ENCODE results near the gene PODNL1.

Gene PODNL1

DNA sequence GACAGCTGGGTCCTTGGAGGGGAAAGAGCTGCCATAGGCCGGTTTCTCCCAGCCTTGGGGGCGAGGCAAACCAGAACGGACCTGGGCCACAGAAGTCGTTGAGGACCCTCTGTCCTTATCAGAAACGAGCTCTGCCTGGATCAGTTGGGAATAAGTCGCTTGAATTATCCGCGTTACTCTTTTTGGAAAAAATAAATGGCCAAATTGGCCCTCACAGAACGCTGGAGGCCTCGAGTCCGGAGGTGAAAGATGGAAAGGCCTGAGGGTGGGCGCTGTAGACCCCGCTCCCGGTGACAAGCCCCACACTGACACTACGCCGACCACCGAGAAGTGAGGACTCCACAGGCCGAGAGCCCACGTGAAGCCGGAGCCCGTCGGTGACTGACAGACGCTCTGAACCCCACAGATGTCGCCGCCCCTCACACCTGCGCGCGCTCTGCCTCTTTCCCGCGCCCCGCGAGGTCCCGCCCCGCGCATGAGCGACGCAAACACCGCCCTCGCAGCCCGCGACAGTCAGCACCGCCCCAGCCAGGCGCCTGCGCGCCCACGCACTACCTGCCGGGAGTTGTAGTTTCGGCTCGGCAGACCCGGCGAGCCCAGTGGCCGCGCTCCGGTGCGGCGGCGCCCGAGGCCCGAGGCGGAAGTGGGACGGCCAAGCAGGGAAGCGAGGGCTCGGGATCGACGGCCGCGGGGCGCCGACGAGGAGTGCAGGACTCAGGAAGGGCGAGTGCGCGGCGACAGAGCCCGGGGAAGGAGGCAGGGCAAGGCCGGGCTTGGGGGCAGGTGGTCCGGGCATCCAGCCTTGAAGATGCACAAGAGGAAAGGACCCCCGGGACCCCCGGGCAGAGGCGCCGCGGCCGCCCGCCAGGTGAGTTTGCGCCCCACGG, 32.3 kb downstream of the PODNL1 start, which contains the start of the genes BRME1 and CC2D1A (continued):
- TF ChIP-seq, protein P1, sequence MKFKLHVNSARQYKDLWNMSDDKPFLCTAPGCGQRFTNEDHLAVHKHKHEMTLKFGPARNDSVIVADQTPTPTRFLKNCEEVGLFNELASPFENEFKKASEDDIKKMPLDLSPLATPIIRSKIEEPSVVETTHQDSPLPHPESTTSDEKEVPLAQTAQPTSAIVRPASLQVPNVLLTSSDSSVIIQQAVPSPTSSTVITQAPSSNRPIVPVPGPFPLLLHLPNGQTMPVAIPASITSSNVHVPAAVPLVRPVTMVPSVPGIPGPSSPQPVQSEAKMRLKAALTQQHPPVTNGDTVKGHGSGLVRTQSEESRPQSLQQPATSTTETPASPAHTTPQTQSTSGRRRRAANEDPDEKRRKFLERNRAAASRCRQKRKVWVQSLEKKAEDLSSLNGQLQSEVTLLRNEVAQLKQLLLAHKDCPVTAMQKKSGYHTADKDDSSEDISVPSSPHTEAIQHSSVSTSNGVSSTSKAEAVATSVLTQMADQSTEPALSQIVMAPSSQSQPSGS (tag by site-specific recombination; IDR thresholded peaks at IDR 0.05; ENCODE audit: low read depth): no peak
- TF ChIP-seq ZNF114 (tag by site-specific recombination; IDR thresholded peaks at IDR 0.05) (no peak), HOXD13 (CRISPR knock-in tag; IDR thresholded peaks at IDR 0.05; ENCODE audit: borderline replicate concordance) (no peak), ZNF530 (tag by site-specific recombination; IDR thresholded peaks at IDR 0.05; ENCODE audit: low read depth) (no peak), ZNF138 (tag by site-specific recombination; IDR thresholded peaks at IDR 0.05; ENCODE audit: borderline replicate concordance) (no peak), ZNF830 (tag by site-specific recombination; IDR thresholded peaks at IDR 0.05; ENCODE audit: low read depth) (no peak), ZNF302 (tag by site-specific recombination; IDR thresholded peaks at IDR 0.05; ENCODE audit: low read depth) (no peak), RBAK (tag by site-specific recombination; IDR thresholded peaks at IDR 0.05) (no peak), ZNF747 (tag by site-specific recombination; IDR thresholded peaks at IDR 0.05) (no peak), ZNF776 (tag by site-specific recombination; IDR thresholded peaks at IDR 0.05; ENCODE audit: borderline replicate concordance) (no peak), ZNF610 (tag by site-specific recombination; IDR thresholded peaks at IDR 0.05; ENCODE audit: borderline replicate concordance) (peak; percentile 69; the same call in 1 of the 2 replicates), ZNF19 (tag by site-specific recombination; IDR thresholded peaks at IDR 0.05; ENCODE audit: low read depth) (no peak), GFI1B (tag by site-specific recombination; IDR thresholded peaks at IDR 0.05) (no peak), PRDM1 (tag by site-specific recombination; IDR thresholded peaks at IDR 0.05) (no peak), ZNF366 (tag by site-specific recombination; conservative IDR thresholded peaks at IDR 0.05) (no peak), ZNF274 (IDR thresholded peaks at IDR 0.05; ENCODE audit: low read length) (no peak), ZNF274 (tag by site-specific recombination; IDR thresholded peaks at IDR 0.05; ENCODE audit: borderline replicate concordance) (no peak), ZNF112 (tag by site-specific recombination; IDR thresholded peaks at IDR 0.05) (no peak), HOXC10 (CRISPR knock-in tag; IDR thresholded peaks at IDR 0.05) (0 out of 2 replicates have a peak, but pooled peaks have one; percentile 88), ZNF785 (tag by site-specific recombination; IDR thresholded peaks at IDR 0.05) (no peak), ZNF521 (tag by site-specific recombination; IDR thresholded peaks at IDR 0.05) (no peak)
- TF ChIP-seq, protein P2, sequence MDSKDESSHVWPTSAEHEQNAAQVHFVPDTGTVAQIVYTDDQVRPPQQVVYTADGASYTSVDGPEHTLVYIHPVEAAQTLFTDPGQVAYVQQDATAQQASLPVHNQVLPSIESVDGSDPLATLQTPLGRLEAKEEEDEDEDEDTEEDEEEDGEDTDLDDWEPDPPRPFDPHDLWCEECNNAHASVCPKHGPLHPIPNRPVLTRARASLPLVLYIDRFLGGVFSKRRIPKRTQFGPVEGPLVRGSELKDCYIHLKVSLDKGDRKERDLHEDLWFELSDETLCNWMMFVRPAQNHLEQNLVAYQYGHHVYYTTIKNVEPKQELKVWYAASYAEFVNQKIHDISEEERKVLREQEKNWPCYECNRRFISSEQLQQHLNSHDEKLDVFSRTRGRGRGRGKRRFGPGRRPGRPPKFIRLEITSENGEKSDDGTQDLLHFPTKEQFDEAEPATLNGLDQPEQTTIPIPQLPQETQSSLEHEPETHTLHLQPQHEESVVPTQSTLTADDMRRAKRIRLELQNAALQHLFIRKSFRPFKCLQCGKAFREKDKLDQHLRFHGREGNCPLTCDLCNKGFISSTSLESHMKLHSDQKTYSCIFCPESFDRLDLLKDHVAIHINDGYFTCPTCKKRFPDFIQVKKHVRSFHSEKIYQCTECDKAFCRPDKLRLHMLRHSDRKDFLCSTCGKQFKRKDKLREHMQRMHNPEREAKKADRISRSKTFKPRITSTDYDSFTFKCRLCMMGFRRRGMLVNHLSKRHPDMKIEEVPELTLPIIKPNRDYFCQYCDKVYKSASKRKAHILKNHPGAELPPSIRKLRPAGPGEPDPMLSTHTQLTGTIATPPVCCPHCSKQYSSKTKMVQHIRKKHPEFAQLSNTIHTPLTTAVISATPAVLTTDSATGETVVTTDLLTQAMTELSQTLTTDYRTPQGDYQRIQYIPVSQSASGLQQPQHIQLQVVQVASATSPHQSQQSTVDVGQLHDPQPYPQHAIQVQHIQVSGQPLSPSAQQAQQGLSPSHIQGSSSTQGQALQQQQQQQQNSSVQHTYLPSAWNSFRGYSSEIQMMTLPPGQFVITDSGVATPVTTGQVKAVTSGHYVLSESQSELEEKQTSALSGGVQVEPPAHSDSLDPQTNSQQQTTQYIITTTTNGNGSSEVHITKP (tag by site-specific recombination; IDR thresholded peaks at IDR 0.05): 0 out of 2 replicates have a peak, but pooled peaks have one; percentile 31
- TF ChIP-seq, protein P3, sequence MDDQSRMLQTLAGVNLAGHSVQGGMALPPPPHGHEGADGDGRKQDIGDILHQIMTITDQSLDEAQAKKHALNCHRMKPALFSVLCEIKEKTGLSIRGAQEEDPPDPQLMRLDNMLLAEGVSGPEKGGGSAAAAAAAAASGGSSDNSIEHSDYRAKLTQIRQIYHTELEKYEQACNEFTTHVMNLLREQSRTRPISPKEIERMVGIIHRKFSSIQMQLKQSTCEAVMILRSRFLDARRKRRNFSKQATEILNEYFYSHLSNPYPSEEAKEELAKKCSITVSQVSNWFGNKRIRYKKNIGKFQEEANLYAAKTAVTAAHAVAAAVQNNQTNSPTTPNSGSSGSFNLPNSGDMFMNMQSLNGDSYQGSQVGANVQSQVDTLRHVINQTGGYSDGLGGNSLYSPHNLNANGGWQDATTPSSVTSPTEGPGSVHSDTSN (CRISPR knock-in tag; IDR thresholded peaks at IDR 0.05): peak; percentile 90
- TF ChIP-seq, protein P4, sequence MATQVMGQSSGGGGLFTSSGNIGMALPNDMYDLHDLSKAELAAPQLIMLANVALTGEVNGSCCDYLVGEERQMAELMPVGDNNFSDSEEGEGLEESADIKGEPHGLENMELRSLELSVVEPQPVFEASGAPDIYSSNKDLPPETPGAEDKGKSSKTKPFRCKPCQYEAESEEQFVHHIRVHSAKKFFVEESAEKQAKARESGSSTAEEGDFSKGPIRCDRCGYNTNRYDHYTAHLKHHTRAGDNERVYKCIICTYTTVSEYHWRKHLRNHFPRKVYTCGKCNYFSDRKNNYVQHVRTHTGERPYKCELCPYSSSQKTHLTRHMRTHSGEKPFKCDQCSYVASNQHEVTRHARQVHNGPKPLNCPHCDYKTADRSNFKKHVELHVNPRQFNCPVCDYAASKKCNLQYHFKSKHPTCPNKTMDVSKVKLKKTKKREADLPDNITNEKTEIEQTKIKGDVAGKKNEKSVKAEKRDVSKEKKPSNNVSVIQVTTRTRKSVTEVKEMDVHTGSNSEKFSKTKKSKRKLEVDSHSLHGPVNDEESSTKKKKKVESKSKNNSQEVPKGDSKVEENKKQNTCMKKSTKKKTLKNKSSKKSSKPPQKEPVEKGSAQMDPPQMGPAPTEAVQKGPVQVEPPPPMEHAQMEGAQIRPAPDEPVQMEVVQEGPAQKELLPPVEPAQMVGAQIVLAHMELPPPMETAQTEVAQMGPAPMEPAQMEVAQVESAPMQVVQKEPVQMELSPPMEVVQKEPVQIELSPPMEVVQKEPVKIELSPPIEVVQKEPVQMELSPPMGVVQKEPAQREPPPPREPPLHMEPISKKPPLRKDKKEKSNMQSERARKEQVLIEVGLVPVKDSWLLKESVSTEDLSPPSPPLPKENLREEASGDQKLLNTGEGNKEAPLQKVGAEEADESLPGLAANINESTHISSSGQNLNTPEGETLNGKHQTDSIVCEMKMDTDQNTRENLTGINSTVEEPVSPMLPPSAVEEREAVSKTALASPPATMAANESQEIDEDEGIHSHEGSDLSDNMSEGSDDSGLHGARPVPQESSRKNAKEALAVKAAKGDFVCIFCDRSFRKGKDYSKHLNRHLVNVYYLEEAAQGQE (tag by site-specific recombination; IDR thresholded peaks at IDR 0.05): no peak
- TF ChIP-seq, protein P5, sequence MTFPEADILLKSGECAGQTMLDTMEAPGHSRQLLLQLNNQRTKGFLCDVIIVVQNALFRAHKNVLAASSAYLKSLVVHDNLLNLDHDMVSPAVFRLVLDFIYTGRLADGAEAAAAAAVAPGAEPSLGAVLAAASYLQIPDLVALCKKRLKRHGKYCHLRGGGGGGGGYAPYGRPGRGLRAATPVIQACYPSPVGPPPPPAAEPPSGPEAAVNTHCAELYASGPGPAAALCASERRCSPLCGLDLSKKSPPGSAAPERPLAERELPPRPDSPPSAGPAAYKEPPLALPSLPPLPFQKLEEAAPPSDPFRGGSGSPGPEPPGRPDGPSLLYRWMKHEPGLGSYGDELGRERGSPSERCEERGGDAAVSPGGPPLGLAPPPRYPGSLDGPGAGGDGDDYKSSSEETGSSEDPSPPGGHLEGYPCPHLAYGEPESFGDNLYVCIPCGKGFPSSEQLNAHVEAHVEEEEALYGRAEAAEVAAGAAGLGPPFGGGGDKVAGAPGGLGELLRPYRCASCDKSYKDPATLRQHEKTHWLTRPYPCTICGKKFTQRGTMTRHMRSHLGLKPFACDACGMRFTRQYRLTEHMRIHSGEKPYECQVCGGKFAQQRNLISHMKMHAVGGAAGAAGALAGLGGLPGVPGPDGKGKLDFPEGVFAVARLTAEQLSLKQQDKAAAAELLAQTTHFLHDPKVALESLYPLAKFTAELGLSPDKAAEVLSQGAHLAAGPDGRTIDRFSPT (tag by site-specific recombination; IDR thresholded peaks at IDR 0.05): no peak
- TF ChIP-seq, protein P6, sequence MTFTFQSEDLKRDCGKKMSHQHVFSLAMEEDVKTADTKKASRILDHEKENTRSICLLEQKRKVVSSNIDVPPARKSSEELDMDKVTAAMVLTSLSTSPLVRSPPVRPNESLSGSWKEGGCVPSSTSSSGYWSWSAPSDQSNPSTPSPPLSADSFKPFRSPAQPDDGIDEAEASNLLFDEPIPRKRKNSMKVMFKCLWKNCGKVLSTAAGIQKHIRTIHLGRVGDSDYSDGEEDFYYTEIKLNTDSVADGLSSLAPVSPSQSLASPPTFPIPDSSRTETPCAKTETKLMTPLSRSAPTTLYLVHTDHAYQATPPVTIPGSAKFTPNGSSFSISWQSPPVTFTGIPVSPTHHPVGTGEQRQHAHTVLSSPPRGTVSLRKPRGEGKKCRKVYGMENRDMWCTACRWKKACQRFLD (tag by site-specific recombination; IDR thresholded peaks at IDR 0.05): no peak

Measured in HEK293 (cell line).